Lower lobe of right lung (tissue), 2 donors: ENCODE results near the gene VGF. TPM values are rescaled to one million over a fixed set of nuclear protein-coding genes. Genes with fewer than 3 reads are reported as not detected.
A peak's percentile ranks its signal among the peaks of the same experiment; 100 is the strongest.
"Not testable (repeated sequence)": the region's sequence is repeated elsewhere in the genome, so short reads cannot be mapped to it uniquely, and the experiment has no call there.

Source experiments
- ATAC-seq, 2 donors: fragments of 200-7000 bp; cut with Tn5 transposase; one replicate each; pipeline ENCODE4 v1.9.1; 2020 to 2022; ENCODE audit warnings: mild to moderate bottlenecking in 2 of 2, moderate library complexity in 2 of 2
- DNase-seq: peaks from one replicate; pipeline ENCODE4 v3.0.0-alpha.2; 2020
- H3K27ac ChIP-seq: fragments of 200-600 bp; one replicate; pipeline ENCODE4 v1.8.0; 2022
- H3K27me3 ChIP-seq: fragments of 200-600 bp; one replicate; pipeline ENCODE4 v1.8.0; 2022; ENCODE audit warnings: low read depth
- H3K36me3 ChIP-seq: fragments of 200-600 bp; one replicate; pipeline ENCODE4 v1.8.0; 2022; ENCODE audit warnings: mild to moderate bottlenecking
- H3K4me1 ChIP-seq: fragments of 200-600 bp; one replicate; pipeline ENCODE4 v1.8.0; 2022
- H3K4me3 ChIP-seq: fragments of 200-600 bp; one replicate; pipeline ENCODE4 v1.8.0; 2022; ENCODE audit warnings: mild to moderate bottlenecking
- H3K9me3 ChIP-seq: fragments of 200-600 bp; one replicate; pipeline ENCODE4 v1.8.0; 2022
- intact Hi-C: fragments of 100-400 bp; cut with DNase I; formaldehyde crosslinking; loops from one replicate; pipeline ENCODE4 v1.11.0; 2022
- total RNA-seq: library from RNA; stranded (reverse); fragmentation: NEBNext Ultra II Directional; extraction: Animal tissue kit (Norgen Biotek cat#: 25700); gene quantifications from one replicate; pipeline ENCODE4 v1.2.1, GENCODE V29; 2021
- TF ChIP-seq, protein P1 (sequence below): fragments of 200-600 bp; IDR thresholded peaks from one replicate; pipeline ENCODE4 v1.8.0; 2022; ENCODE audit warnings: antibody characterized with exemption, mild to moderate bottlenecking
- donor health status: DM: no; HTN: yes; CAD: no; lungs with severe emphysema.

The VGF gene
- total RNA-seq, 1 donor from 2014 or later: 0.15 TPM

DNA sequence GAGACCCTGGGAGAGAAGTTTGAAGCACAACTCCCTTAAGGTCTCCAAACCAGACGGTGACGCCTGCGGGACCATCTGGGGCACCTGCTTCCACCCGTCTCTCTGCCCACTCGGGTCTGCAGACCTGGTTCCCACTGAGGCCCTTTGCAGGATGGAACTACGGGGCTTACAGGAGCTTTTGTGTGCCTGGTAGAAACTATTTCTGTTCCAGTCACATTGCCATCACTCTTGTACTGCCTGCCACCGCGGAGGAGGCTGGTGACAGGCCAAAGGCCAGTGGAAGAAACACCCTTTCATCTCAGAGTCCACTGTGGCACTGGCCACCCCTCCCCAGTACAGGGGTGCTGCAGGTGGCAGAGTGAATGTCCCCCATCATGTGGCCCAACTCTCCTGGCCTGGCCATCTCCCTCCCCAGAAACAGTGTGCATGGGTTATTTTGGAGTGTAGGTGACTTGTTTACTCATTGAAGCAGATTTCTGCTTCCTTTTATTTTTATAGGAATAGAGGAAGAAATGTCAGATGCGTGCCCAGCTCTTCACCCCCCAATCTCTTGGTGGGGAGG lies 27.6 kb downstream of the VGF start:
- no peaks in the 10 kb centered on the region for H3K9me3 ChIP-seq
- peaks cover 14% of the 10 kb centered on the region for H3K4me1 ChIP-seq
- H3K27me3 ChIP-seq: peaks cover 3% of the 10 kb centered on the region
- DNase-seq (no peak), ATAC-seq (peak; percentile 5 to 17)
- TF ChIP-seq, protein P1, sequence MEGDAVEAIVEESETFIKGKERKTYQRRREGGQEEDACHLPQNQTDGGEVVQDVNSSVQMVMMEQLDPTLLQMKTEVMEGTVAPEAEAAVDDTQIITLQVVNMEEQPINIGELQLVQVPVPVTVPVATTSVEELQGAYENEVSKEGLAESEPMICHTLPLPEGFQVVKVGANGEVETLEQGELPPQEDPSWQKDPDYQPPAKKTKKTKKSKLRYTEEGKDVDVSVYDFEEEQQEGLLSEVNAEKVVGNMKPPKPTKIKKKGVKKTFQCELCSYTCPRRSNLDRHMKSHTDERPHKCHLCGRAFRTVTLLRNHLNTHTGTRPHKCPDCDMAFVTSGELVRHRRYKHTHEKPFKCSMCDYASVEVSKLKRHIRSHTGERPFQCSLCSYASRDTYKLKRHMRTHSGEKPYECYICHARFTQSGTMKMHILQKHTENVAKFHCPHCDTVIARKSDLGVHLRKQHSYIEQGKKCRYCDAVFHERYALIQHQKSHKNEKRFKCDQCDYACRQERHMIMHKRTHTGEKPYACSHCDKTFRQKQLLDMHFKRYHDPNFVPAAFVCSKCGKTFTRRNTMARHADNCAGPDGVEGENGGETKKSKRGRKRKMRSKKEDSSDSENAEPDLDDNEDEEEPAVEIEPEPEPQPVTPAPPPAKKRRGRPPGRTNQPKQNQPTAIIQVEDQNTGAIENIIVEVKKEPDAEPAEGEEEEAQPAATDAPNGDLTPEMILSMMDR: no peak
- peak overlapping the region; percentile 56 for H3K27ac ChIP-seq
- H3K36me3 ChIP-seq: peaks cover 6% of the 10 kb centered on the region
- H3K4me3 ChIP-seq: no peak overlapping the region
- intact Hi-C loops: loop anchor here (5.0 kb wide), 1 partner anchor 40 kb away; no protein-coding TSS in a partner anchor

GRCh38 chr7:101134399-101134980 lies 30.9 kb downstream of the VGF start:
- no peak for DNase-seq

DNA sequence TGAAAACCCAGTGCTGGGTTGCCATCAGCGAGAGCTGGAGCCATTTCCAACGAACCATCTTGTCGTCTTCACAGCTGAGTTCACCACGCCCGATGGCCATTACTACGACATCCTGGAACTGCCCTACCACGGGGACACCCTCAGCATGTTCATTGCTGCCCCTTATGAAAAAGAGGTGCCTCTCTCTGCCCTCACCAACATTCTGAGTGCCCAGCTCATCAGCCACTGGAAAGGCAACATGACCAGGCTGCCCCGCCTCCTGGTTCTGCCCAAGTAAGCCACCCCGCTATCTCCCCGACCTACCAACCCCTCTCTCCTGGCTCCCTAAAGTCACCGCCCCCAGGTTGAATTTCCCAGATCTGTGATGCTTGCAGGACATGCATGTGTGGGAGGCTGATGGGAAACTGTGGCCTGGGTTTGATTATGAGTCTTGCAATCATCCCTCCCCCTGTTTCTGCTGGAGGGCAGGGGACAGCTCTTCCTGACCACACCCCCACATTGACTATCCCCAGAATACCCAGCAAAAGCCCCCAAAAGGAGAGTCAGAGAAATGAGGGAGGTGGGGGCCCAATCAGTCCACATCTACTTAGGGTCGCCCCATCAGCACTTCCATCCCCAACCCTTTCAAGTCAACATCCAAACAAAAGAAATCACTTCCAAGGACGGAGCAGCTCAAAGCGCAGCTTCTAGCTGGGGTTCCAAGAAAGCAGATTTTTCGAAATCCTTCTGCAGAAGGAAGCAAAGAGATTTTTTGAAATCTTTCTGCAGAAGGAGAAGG lies 31.6 kb downstream of the VGF start:
- DNase-seq (no peak), ATAC-seq (no peak)
- H3K4me1 ChIP-seq: peaks cover 13% of the 10 kb centered on the region
- intact Hi-C loops: no loop called here
- TF ChIP-seq, protein P1: no peak
- H3K9me3 ChIP-seq: no peaks in the 10 kb centered on the region
- no peak overlapping the region for H3K4me3 ChIP-seq
- H3K27ac ChIP-seq: no peak overlapping the region
- no peaks in the 10 kb centered on the region for H3K27me3 ChIP-seq
- H3K36me3 ChIP-seq: peaks cover 21% of the 10 kb centered on the region

More at GRCh38 chr7:101134399-101134980, 30.9 kb downstream of the VGF start:
- Histone ChIP-seq H3K36me3 (peaks cover 21% of the 10 kb centered on the region), H3K4me1 (peaks cover 14% of the 10 kb centered on the region), H3K27me3 (no peaks in the 10 kb centered on the region), H3K4me3 (no peak overlapping the region), H3K9me3 (no peaks in the 10 kb centered on the region), H3K27ac (no peak overlapping the region)
- TF ChIP-seq, protein P1: no peak
- intact Hi-C loops: no loop called here
- no peak for ATAC-seq

DNA sequence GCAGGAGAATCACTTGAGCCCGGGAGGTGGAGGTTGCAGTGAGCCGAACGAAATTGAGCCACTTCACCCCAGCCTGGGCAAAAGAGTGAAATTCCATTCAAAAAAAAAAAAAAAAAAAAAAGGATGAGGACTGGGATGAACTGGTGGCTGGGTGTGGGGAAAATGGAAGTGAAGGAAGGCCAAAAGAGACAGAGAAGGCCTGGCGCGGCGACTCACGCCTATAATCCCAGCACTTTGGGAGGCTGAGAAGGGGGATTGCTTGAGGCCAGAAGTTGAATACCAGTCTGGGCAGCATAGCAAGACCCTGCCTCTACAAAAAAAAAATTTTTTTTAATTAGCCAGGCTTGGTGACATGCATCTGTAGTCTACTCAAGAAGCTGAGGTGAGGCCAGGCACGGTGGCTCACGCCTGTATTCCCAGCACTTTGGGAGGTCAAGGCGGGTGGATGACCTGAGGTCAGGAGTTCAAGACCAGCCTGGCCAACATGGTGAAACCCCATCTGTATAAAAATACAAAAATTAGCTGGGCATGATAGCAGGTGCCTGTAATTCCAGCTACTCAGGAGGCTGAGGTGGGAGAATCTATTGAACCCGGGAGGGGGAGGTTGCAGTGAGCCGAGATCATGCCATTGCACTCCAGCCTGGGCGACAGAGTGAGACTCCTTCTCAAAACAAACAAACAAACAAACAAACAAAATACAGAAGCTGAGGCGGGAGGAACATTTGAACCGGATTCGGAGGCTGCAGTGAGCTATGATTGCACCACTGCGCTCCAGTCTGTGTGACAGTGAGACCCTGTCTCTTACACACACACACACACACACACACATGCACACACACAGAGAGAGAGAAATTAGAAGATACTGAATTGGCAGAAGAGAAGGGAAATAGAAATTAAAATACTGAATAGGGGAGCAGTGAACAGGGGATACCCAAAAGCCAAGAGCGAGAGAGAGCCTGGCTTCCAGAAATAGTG lies 32.5 kb downstream of the VGF start:
- DNase-seq, H3K9me3 ChIP-seq, intact Hi-C loops, H3K4me3 ChIP-seq, H3K27me3 ChIP-seq, ATAC-seq, H3K27ac ChIP-seq: not testable (repeated sequence)
- Histone ChIP-seq H3K4me1 (peaks cover 14% of the 10 kb centered on the region), H3K36me3 (peaks cover 21% of the 10 kb centered on the region)

DNA sequence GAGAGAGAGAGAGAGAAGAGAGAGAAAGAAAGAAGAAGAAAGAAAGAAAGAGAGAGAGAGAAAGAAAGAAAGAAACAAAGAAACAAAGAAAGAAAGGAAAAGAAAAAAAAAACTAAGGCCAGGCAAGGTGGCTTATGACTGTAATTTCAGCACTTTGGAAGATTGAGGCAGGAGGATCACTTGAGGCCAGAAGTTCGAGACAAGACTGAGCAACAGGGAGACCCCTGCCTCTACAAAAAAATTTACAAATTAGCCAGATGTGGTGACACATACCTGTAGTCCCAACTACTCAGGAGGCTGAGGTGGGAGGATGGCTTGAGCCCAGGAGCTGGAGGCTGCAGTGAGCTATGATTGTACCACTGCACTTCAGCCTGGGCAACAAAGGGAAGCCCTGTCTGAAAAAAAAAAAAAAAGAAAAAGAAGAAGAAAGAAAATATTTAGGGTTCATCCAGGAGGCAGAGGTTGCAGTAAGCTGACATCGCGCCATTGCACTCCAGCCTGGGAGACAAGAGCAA lies 35.7 kb downstream of the VGF start:
- TF ChIP-seq, protein P1: no peak
- H3K36me3 ChIP-seq: peaks cover 15% of the 10 kb centered on the region
- no peaks in the 10 kb centered on the region for H3K9me3 ChIP-seq
- intact Hi-C loops: no loop called here
- no peak overlapping the region for H3K4me3 ChIP-seq
- no peak for ATAC-seq
- DNase-seq: no peak
- peaks cover 40% of the 10 kb centered on the region for H3K4me1 ChIP-seq
- no peak overlapping the region for H3K27ac ChIP-seq
- no peaks in the 10 kb centered on the region for H3K27me3 ChIP-seq
